IMR-90 (cell line): ENCODE data around the gene AGO3. TPM values are rescaled to one million over a fixed set of nuclear protein-coding genes. Genes with fewer than 3 reads are reported as not detected.

Experiments
- ATAC-seq: fragments of 200-7000 bp; cut with Tn5 transposase; 2 replicates; pipeline ENCODE4 v1.9.1; 2020; ENCODE audit warnings: low read depth, mild to moderate bottlenecking, moderate library complexity
- BruUV-seq: library from RNA; stranded (reverse); fragments of 400-500 nt; replicated peaks from 2 replicates; lab custom pipeline; 2021; lab: Mats Ljungman, UMichigan
- CTCF ChIA-PET: fragments of 300-600 bp; formaldehyde crosslinking; extraction: SDS; loops from one replicate; lab custom pipeline; 2021; ENCODE audit warnings: antibody characterized with exemption; lab: Yijun Ruan, JAX
- POLR2A ChIA-PET: fragments of 300-600 bp; sonication (Branson Sonifier 250); formaldehyde crosslinking; loops from one replicate; lab custom pipeline; 2022; ENCODE audit warnings: antibody characterized with exemption; ENCODE audit not compliant: unreplicated experiment; lab: Charles Lee
- DNase-seq: peaks from one replicate; pipeline ENCODE4 v3.0.0; 2013
- H2AFZ ChIP-seq: replicated peaks from 2 replicates; pipeline ENCODE3; 2013; ENCODE audit warnings: low read length, mild to moderate bottlenecking; ENCODE audit not compliant: poor library complexity
- H2AK5ac ChIP-seq: 2 replicates; pipeline ENCODE4 v1.6.1; 2013; ENCODE audit warnings: low read depth, low read length, inconsistent platforms
- H2AK9ac ChIP-seq: replicated peaks from 2 replicates; pipeline ENCODE3; 2013; ENCODE audit warnings: mild to moderate bottlenecking, low read depth, low read length, moderate library complexity; ENCODE audit not compliant: poor library complexity
- H2BK120ac ChIP-seq: 2 replicates; pipeline ENCODE4 v1.6.1; 2013; ENCODE audit warnings: low read depth, low read length, inconsistent platforms
- H2BK15ac ChIP-seq: 3 replicates; pipeline ENCODE4 v1.6.1; 2013; ENCODE audit warnings: low read depth, low read length, inconsistent platforms
- H2BK20ac ChIP-seq: 2 replicates; pipeline ENCODE4 v1.6.1; 2013; ENCODE audit warnings: low read depth, mild to moderate bottlenecking, inconsistent platforms, low read length, moderate library complexity
- H2BK5ac ChIP-seq: 2 replicates; pipeline ENCODE4 v1.6.1; 2013; ENCODE audit warnings: mild to moderate bottlenecking, low read depth, low read length, inconsistent platforms; ENCODE audit not compliant: poor library complexity, severe bottlenecking
- H3K14ac ChIP-seq: replicated peaks from 2 replicates; pipeline ENCODE4 v1.6.1; 2013; ENCODE audit warnings: low read depth, low read length, inconsistent platforms
- H3K18ac ChIP-seq: 2 replicates; pipeline ENCODE4 v1.6.1; 2013; ENCODE audit warnings: low read depth, low read length, control low read depth
- H3K23ac ChIP-seq: 2 replicates; pipeline ENCODE4 v1.6.1; 2013; ENCODE audit warnings: low read depth, low read length, inconsistent platforms
- H3K27ac ChIP-seq: 2 replicates; pipeline ENCODE4 v1.5.1; 2013; ENCODE audit warnings: mild to moderate bottlenecking, control low read depth, low read length; ENCODE audit not compliant: insufficient read depth
- H3K27me3 ChIP-seq: 2 replicates; pipeline ENCODE4 v1.6.1; 2013; ENCODE audit warnings: low read length; ENCODE audit not compliant: control insufficient read depth, insufficient read depth
- H3K36me3 ChIP-seq: 2 replicates; pipeline ENCODE4 v1.6.1; 2013; ENCODE audit warnings: low read length, mixed read lengths; ENCODE audit not compliant: control insufficient read depth, insufficient read depth
- H3K4ac ChIP-seq: 2 replicates; pipeline ENCODE4 v1.6.1; 2013; ENCODE audit warnings: low read depth, low read length, inconsistent platforms
- H3K4me1 ChIP-seq: 2 replicates; pipeline ENCODE4 v1.6.1; 2013; ENCODE audit warnings: low read length, mixed read lengths; ENCODE audit not compliant: control insufficient read depth, insufficient read depth
- H3K4me2 ChIP-seq: 2 replicates; pipeline ENCODE4 v1.6.1; 2013; ENCODE audit warnings: low read depth, mild to moderate bottlenecking, control low read depth, low read length, moderate library complexity
- H3K4me3 ChIP-seq: 2 replicates; pipeline ENCODE4 v1.5.1; 2013; ENCODE audit warnings: low read depth, mild to moderate bottlenecking, control low read depth, low read length, moderate library complexity; ENCODE audit not compliant: insufficient read depth
- H3K56ac ChIP-seq: 2 replicates; pipeline ENCODE4 v1.6.1; 2013; ENCODE audit warnings: low read length, inconsistent platforms; ENCODE audit not compliant: insufficient read depth; ENCODE audit errors: extremely low read depth
- H3K79me1 ChIP-seq, 2 experiments: 2 replicates each; pipeline ENCODE4 v1.6.1; 2013; ENCODE audit warnings: low read length in 2 of 2, inconsistent platforms in 1 of 2, low read depth in 1 of 2
- H3K9ac ChIP-seq: 2 replicates; pipeline ENCODE4 v1.6.1; 2013; ENCODE audit warnings: low read depth, low read length, control low read depth
- H3K9me1 ChIP-seq: 2 replicates; pipeline ENCODE4 v1.6.1; 2013; ENCODE audit warnings: low read length, inconsistent platforms; ENCODE audit not compliant: insufficient read depth
- H3K9me3 ChIP-seq: 2 replicates; pipeline ENCODE4 v1.6.1; 2013; ENCODE audit warnings: low read length; ENCODE audit not compliant: control insufficient read depth, insufficient read depth
- H4K20me1 ChIP-seq: 2 replicates; pipeline ENCODE4 v1.6.1; 2013; ENCODE audit warnings: low read length, inconsistent platforms; ENCODE audit not compliant: insufficient read depth
- H4K5ac ChIP-seq: 2 replicates; pipeline ENCODE4 v1.6.1; 2013; ENCODE audit warnings: mild to moderate bottlenecking, low read depth, low read length, control low read depth
- H4K8ac ChIP-seq, 2 experiments: 2 replicates each; pipeline ENCODE4 v1.6.1; 2013; ENCODE audit warnings: low read depth in 2 of 2, low read length in 2 of 2, control low read depth in 1 of 2, inconsistent platforms in 1 of 2
- H4K91ac ChIP-seq: 2 replicates; pipeline ENCODE4 v1.6.1; 2013; ENCODE audit warnings: low read depth, low read length, inconsistent platforms; ENCODE audit not compliant: insufficient read depth
- BHLHE40 ChIP-seq: fragments of 150-350 bp; IDR thresholded peaks from 2 replicates; pipeline ENCODE4 v1.6.1; 2016; ENCODE audit warnings: mild to moderate bottlenecking, low read depth, low read length
- CEBPB ChIP-seq: IDR thresholded peaks from 2 replicates; pipeline ENCODE4 v1.6.1; 2012; ENCODE audit warnings: low read depth, low read length, improper control_type of control experiment
- CHD1 ChIP-seq: IDR thresholded peaks from 2 replicates; pipeline ENCODE4 v1.6.1; 2012; ENCODE audit warnings: low read depth, low read length, improper control_type of control experiment
- NFE2L2 ChIP-seq: fragments of 150-350 bp; IDR thresholded peaks from 2 replicates; pipeline ENCODE4 v1.6.1; 2016; ENCODE audit warnings: low read depth, mild to moderate bottlenecking, low read length
- RCOR1 ChIP-seq: IDR thresholded peaks from 2 replicates; pipeline ENCODE4 v1.6.1; 2012; ENCODE audit warnings: mild to moderate bottlenecking, low read length, improper control_type of control experiment; ENCODE audit not compliant: insufficient replicate concordance
- dilution Hi-C: fragments of 300-500 bp; cut with HindIII; formaldehyde crosslinking; loops from one replicate; pipeline ENCODE4 v1.14.3; 2018; ENCODE audit warnings: low sequenced_read_pairs; ENCODE audit not compliant: unreplicated experiment
- in situ Hi-C: fragments of 300-500 bp; cut with MboI; formaldehyde crosslinking; loops from 3 replicates; pipeline ENCODE4 v1.14.3; 2019; ENCODE audit warnings: low sequenced_read_pairs, inconsistent platforms, mixed read lengths
- intact Hi-C: fragments of 100-400 bp; cut with micrococcal nuclease; formaldehyde crosslinking; loops from 2 replicates; pipeline ENCODE4 v1.10.0; 2022
- polyA plus RNA-seq, 3 experiments: library from polyadenylated mRNA; depleted of rRNA; stranded (reverse); fragments of >200 nt; gene quantifications; 2 replicates each; pipeline ENCODE4 v1.2.3, GENCODE V29; 2012; ENCODE audit warnings: low replicate concordance in 1 of 3
- total RNA-seq: library from RNA; depleted of rRNA; stranded (reverse); fragments of >200 nt; gene quantifications from 2 replicates; pipeline ENCODE4 v1.2.3, GENCODE V29; 2012

Gene AGO3
- total and polyA plus RNA-seq, 2 of the 4 experiments (the other 2 are of a cell fraction): 8.9 to 25.6 TPM

GRCh38 chr1:36034692-36035091 lies 103.8 kb downstream of the AGO3 start:
- H3K4ac ChIP-seq: no peak overlapping the region
- BruUV-seq: no TSS peak

More at GRCh38 chr1:36034692-36035091, 103.8 kb downstream of the AGO3 start:
- ATAC-seq: peak; percentile 78
- Histone ChIP-seq H3K27me3 (no peaks in the 10 kb centered on the region), H3K4me1 (no peaks in the 10 kb centered on the region), H3K79me1 (no peaks in the 10 kb centered on the region; a peak in 1 of 4 replicates), H3K56ac (no peak overlapping the region), H2BK120ac (no peak overlapping the region), H3K9me3 (no peaks in the 10 kb centered on the region), H3K4me2 (no peak overlapping the region; the same call in 1 of the 2 replicates), H3K9ac (no peak overlapping the region), H3K14ac (no peak overlapping the region), H2BK20ac (no peak overlapping the region), H2BK15ac (no peak overlapping the region), H4K20me1 (no peaks in the 10 kb centered on the region), H3K4me3 (no peak overlapping the region), H3K27ac (no peak overlapping the region), H3K18ac (no peak overlapping the region), H4K8ac (no peak overlapping the region), H3K36me3 (peaks cover 15% of the 10 kb centered on the region; the same call in 1 of the 2 replicates), H4K5ac (no peak overlapping the region), H2BK5ac (peak overlapping the region; percentile 2), H3K23ac (no peak overlapping the region), H4K91ac (no peak overlapping the region), H2AK5ac (no peak overlapping the region), H2AFZ (no peak overlapping the region), H2AK9ac (no peak overlapping the region), H3K9me1 (no peaks in the 10 kb centered on the region)
- in situ Hi-C loops: no loop called here
- peak; percentile 75 for DNase-seq
- ChIA-PET CTCF (interaction anchor here (0.6 kb wide), 1 partner anchor 108 kb away, joined by 6 read pairs; no protein-coding TSS in a partner anchor), POLR2A (no interaction called here)
- dilution Hi-C loops: no loop called here
- intact Hi-C loops: no loop called here
- TF ChIP-seq BHLHE40: no peak
- TF ChIP-seq CHD1: no peak
- peak; percentile 65 for TF ChIP-seq CEBPB
- TF ChIP-seq NFE2L2: no peak
- no peak for TF ChIP-seq RCOR1
